H1 (cell line): ENCODE data around the gene NUPR1. TPM values are rescaled to one million over a fixed set of nuclear protein-coding genes. Genes with fewer than 3 reads are reported as not detected.

Source experiments
- RBBP5 ChIP-seq: IDR thresholded peaks from 2 replicates; pipeline ENCODE4 v1.7.1; 2012; ENCODE audit warnings: low read depth, mild to moderate bottlenecking, inconsistent platforms, low read length, moderate library complexity, borderline replicate concordance
- SP2 ChIP-seq: IDR thresholded peaks from 2 replicates; pipeline ENCODE4 v1.6.1; 2012; ENCODE audit warnings: mild to moderate bottlenecking, low read length, inconsistent platforms
- polyA plus RNA-seq, 7 experiments: library from polyadenylated mRNA; depleted of rRNA in 3 of 7; stranded (reverse) in 5 of 7; unstranded in 2 of 7; fragments of >200 nt in 5 of 7; fragments of 200-250 nt in 2 of 7; gene quantifications; 1 replicate in 5 of 7; 2 replicates in 1 of 7; 4 replicates in 1 of 7; pipeline versions ENCODE4 v1.2.1 to v1.2.3, GENCODE V29; 2011 to 2013; ENCODE audit warnings: missing spikeins in 2 of 7, mixed read lengths in 2 of 7
- total RNA-seq: library from RNA; stranded (reverse); fragmentation: NEBNext Ultra II Directional; extraction: Animal tissue kit (Norgen Biotek cat#: 25700); gene quantifications from 2 replicates; pipeline ENCODE4 v1.2.1, GENCODE V29; 2021

NUPR1 gene
- total and polyA plus RNA-seq, 2 of the 8 experiments (the other 6 are each of a cell fraction or from before 2014, with no cell fraction given) = 0.17 to 0.20 TPM

- no peak for TF ChIP-seq SP2
- no peak for TF ChIP-seq RBBP5
Measured at GRCh38 chr16:28497861-28498599, 40.7 kb downstream of the NUPR1 start (continued).
